DOHH2 (cell line): ENCODE results near the gene NDUFS1.
"Not testable (repeated sequence)": the region's sequence is repeated elsewhere in the genome, so short reads cannot be mapped to it uniquely, and the experiment has no call there.

ENCODE experiments used
- H3F3A ChIP-seq: fragments of 200-600 bp; sonication (generic), shearing (Covaris generic); 2 replicates; pipeline ENCODE4 v1.6.0; 2016; ENCODE audit warnings: antibody characterized with exemption, mild to moderate bottlenecking; ENCODE audit not compliant: control insufficient read depth, insufficient read depth
- H3K27ac ChIP-seq: fragments of 200-600 bp; sonication (generic); 2 replicates; pipeline ENCODE4 v1.5.1; 2014; ENCODE audit warnings: low read depth, mild to moderate bottlenecking, low read length, moderate library complexity
- H3K27me3 ChIP-seq: fragments of 200-600 bp; sonication (generic); 2 replicates; pipeline ENCODE4 v1.6.1; 2014; ENCODE audit warnings: mild to moderate bottlenecking, low read length, mixed read lengths; ENCODE audit not compliant: control insufficient read depth
- H3K36me3 ChIP-seq: fragments of 200-600 bp; sonication (generic); 2 replicates; pipeline ENCODE4 v1.6.1; 2014; ENCODE audit warnings: mild to moderate bottlenecking, low read length, moderate library complexity, mixed read lengths; ENCODE audit not compliant: control insufficient read depth
- H3K4me1 ChIP-seq: fragments of 200-600 bp; sonication (generic); 2 replicates; pipeline ENCODE4 v1.6.1; 2014; ENCODE audit warnings: mild to moderate bottlenecking, low read length, mixed read lengths; ENCODE audit not compliant: control insufficient read depth
- H3K4me2 ChIP-seq: fragments of 200-600 bp; sonication (generic); 2 replicates; pipeline ENCODE4 v1.6.0; 2014; ENCODE audit warnings: mild to moderate bottlenecking, low read length, moderate library complexity
- H3K4me3 ChIP-seq: fragments of 200-600 bp; sonication (generic); 2 replicates; pipeline ENCODE4 v1.5.1; 2014; ENCODE audit warnings: mild to moderate bottlenecking, low read length, mixed read lengths
- H3K79me2 ChIP-seq: fragments of 200-600 bp; sonication (generic); 2 replicates; pipeline ENCODE4 v1.6.1; 2014; ENCODE audit warnings: mild to moderate bottlenecking, low read length, mixed read lengths; ENCODE audit not compliant: control insufficient read depth
- H3K9me2 ChIP-seq: fragments of 200-600 bp; sonication (generic); replicated peaks from 2 replicates; pipeline ENCODE4 v1.6.1; 2014; ENCODE audit warnings: mild to moderate bottlenecking, low read length, mixed read lengths; ENCODE audit not compliant: control insufficient read depth
- H3K9me3 ChIP-seq: fragments of 200-600 bp; sonication (generic); 2 replicates; pipeline ENCODE4 v1.6.1; 2014; ENCODE audit warnings: antibody characterized with exemption, low read length, mixed read lengths; ENCODE audit not compliant: control insufficient read depth, insufficient read depth
- H4K20me1 ChIP-seq: fragments of 200-600 bp; sonication (generic); 2 replicates; pipeline ENCODE4 v1.6.0; 2014; ENCODE audit warnings: low read depth, mild to moderate bottlenecking, antibody characterized with exemption, low read length, moderate library complexity; ENCODE audit not compliant: control insufficient read depth, insufficient read depth
- CTCF ChIP-seq: fragments of 200-600 bp; sonication (generic); IDR thresholded peaks from one replicate; pipeline ENCODE4 v1.5.1; 2014; ENCODE audit warnings: antibody characterized with exemption, mild to moderate bottlenecking, low read depth, low read length; ENCODE audit not compliant: poor library complexity, severe bottlenecking
- EZH2phosphoT487 ChIP-seq: fragments of 200-600 bp; sonication (generic); IDR thresholded peaks from 2 replicates; pipeline ENCODE4 v1.6.1; 2017; ENCODE audit warnings: borderline replicate concordance, mild to moderate bottlenecking, antibody characterized with exemption, low read length, moderate library complexity, mixed read lengths

The NDUFS1 gene

GRCh38 chr2:206127656-206128055 lies 31.6 kb downstream of the NDUFS1 start:
- Histone ChIP-seq H3K4me2 (no peak overlapping the region), H3K4me1 (no peaks in the 10 kb centered on the region), H4K20me1 (no peaks in the 10 kb centered on the region), H3F3A (0 out of 2 replicates have a peak, but pooled peaks cover 3% of the 10 kb centered on the region), H3K9me3 (no peaks in the 10 kb centered on the region), H3K9me2 (no peaks in the 10 kb centered on the region), H3K27ac (no peak overlapping the region), H3K36me3 (peaks cover 71% of the 10 kb centered on the region), H3K4me3 (no peak overlapping the region), H3K27me3 (no peaks in the 10 kb centered on the region), H3K79me2 (no peaks in the 10 kb centered on the region)
- TF ChIP-seq CTCF (no peak), EZH2phosphoT487 (no peak)

GRCh38 chr2:206125901-206126300 lies 33.3 kb downstream of the NDUFS1 start:
- Histone ChIP-seq H3K27me3 (no peaks in the 10 kb centered on the region), H3K27ac (no peak overlapping the region), H3K4me1 (no peaks in the 10 kb centered on the region), H3K79me2 (no peaks in the 10 kb centered on the region), H3K4me2 (no peak overlapping the region), H3K4me3 (no peak overlapping the region), H3K9me2 (no peaks in the 10 kb centered on the region), H4K20me1 (no peaks in the 10 kb centered on the region), H3F3A (0 out of 2 replicates have a peak, but pooled peaks cover 3% of the 10 kb centered on the region), H3K9me3 (no peaks in the 10 kb centered on the region), H3K36me3 (peaks cover 75% of the 10 kb centered on the region)
- TF ChIP-seq EZH2phosphoT487 (no peak), CTCF (no peak)

- not testable (repeated sequence) for H4K20me1 ChIP-seq, H3F3A ChIP-seq, H3K9me2 ChIP-seq, H3K27me3 ChIP-seq, H3K4me3 ChIP-seq, H3K27ac ChIP-seq, H3K9me3 ChIP-seq, H3K4me2 ChIP-seq, H3K79me2 ChIP-seq, H3K4me1 ChIP-seq
- peaks cover 67% of the 10 kb centered on the region for H3K36me3 ChIP-seq
Observed at GRCh38 chr2:206122569-206122968, 36.7 kb downstream of the NDUFS1 start.

GRCh38 chr2:206116278-206116677 lies 43.0 kb downstream of the NDUFS1 start:
- H4K20me1 ChIP-seq = no peaks in the 10 kb centered on the region
- H3K79me2 ChIP-seq = no peaks in the 10 kb centered on the region
- H3F3A ChIP-seq = no peaks in the 10 kb centered on the region
- no peaks in the 10 kb centered on the region for H3K27me3 ChIP-seq
- H3K9me3 ChIP-seq = no peaks in the 10 kb centered on the region
- TF ChIP-seq CTCF (no peak), EZH2phosphoT487 (no peak)
- no peak overlapping the region for H3K27ac ChIP-seq
- H3K9me2 ChIP-seq = no peaks in the 10 kb centered on the region
- no peak overlapping the region for H3K4me3 ChIP-seq
- no peaks in the 10 kb centered on the region for H3K4me1 ChIP-seq
- peaks cover 20% of the 10 kb centered on the region for H3K36me3 ChIP-seq
- no peak overlapping the region for H3K4me2 ChIP-seq
